HG02938 (cell line): ENCODE data around the gene EPHA8.

Experiments used
- ATAC-seq: cut with Tn5 transposase; IDR thresholded peaks from one replicate; pipeline ENCODE4 v1.9.1; 2021; ENCODE audit warnings: mild to moderate bottlenecking, moderate library complexity; ENCODE audit not compliant: unreplicated experiment

The EPHA8 gene

DNA sequence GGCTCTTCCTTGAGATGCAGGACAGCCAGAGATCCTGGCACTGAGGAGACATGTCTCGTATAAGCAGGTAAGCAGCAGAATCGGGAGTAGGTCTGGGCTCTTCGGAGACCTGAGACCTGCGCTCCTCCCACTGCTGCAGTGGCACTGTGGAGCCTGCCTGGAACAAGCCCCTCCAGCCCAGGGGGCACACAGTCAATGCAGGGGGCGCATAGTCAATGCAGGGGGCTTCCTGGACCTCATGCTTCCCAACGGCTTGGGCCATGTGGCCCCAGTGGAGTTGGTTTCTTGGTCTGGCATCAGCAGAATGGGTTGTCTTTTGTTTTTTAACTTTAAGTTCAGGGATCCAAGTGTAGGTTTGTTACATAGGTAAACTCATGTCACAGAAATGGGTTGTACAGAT is 27.9 kb upstream of the EPHA8 start:
- ATAC-seq = no peak

GRCh38 chr1:22536506-22536905 is 26.8 kb upstream of the EPHA8 start:
- ATAC-seq = no peak

- no peak for ATAC-seq
Observed at GRCh38 chr1:22537441-22538139, 25.7 kb upstream of the EPHA8 start.

DNA sequence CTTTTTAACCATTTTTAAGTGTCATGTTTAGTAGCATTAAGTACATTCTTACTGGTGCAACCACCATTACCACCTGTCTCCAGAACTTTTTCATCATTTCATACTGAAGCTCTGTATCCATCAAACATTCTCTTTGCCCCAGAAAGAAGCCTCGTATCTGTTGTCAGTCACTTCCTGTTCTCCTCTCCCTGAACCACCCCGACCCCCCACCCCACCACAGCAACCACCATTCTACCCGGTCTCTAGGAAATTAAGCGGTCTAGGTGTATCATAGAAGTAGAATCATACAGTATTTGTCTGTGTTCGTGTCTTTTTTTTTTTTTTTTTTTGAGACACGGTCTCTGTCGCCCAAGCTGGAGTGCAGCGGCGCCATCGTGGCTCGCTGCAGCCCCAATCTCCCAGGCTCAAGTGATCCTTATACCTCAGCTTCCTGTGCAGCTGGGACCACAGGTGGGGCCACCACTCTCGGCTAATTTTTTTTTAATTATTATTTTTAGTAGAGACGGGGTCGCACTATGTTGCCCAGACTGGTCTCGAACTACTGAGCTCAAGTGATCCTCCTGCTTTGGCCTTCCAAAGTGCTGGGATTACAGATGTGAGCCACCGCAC is 23.7 kb upstream of the EPHA8 start:
- no peak for ATAC-seq

GRCh38 chr1:22540337-22540736 is 23.0 kb upstream of the EPHA8 start:
- no peak for ATAC-seq

- ATAC-seq = no peak
Observed at GRCh38 chr1:22542886-22543285, 20.4 kb upstream of the EPHA8 start.

DNA sequence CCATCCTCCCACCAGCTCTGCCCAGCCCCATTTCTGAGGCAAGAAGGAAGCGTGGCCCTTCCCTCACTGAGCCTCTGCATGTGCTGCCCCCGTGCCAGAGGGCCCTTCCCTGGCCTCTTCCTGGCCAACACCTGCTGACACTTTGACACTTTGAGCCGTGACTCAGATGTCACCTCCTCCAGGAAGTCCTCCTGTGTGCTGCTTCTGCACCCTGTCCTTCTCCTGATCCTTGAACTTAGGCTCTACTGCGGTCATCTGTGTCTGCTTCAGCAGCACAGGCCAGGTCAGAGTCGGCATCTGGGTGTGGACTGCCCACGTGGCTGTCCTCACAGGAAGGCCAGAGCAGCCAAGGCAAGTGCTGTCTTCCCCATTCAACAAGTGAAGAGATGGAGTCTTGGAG is 19.6 kb upstream of the EPHA8 start:
- ATAC-seq = no peak

GRCh38 chr1:22544606-22545005 is 18.7 kb upstream of the EPHA8 start:
- no peak for ATAC-seq

DNA sequence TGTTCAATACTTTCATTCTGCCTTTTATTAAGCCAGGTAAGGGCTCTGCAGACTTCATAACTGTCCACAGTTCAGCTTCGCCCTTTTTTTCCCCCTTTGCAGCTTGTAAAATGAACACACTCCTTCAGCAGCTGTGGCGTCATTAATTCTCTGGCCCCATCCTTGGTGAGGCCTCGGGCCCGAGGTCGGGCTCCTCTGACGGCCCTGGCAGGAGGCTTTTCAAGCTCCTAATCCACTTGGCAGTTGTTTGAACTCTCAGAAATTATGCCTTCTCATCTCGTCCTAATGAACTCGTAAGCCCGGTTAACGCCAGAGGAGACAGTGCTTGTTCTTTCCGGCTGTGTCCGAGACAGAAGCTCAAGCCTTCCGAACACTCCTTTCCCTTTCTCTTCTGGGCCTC is 18.1 kb upstream of the EPHA8 start:
- no peak for ATAC-seq

- no peak for ATAC-seq
Observed at GRCh38 chr1:22547186-22547817, 16.0 kb upstream of the EPHA8 start.

DNA sequence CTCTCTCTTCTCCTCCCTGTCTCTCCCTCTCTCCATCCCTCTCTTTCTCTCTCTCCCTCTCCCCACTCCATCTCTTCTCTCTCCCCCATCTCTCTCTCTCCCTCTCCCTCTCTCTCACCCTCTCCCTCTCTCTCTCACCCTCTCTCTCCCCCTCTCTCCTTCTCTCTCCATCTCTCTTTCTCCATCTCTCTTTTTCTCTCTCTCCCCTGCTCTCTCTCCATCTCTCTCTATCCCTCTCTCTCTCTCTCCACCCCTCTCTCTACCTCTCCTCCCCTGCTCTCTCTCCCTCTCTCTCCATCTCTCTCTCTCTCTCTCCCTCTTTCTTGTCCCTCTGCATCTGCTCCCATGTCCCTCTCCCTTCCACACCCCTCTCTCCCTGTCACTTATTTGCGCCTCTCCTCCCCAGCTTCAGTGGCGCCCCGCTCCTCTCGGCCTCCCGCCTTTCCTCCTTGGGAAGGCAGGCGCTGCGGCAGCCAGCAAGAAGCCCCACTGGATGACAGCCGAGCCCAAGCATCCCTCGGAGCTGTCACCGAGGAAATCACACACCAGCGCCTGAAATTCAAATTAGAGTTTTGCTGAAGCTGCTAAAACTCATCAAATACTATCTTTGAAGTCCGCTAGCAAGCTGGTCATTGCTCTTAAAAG is 15.3 kb upstream of the EPHA8 start:
- ATAC-seq = no peak

GRCh38 chr1:22550021-22550420 is 13.3 kb upstream of the EPHA8 start:
- no peak for ATAC-seq

- ATAC-seq = no peak
Observed at GRCh38 chr1:22551591-22551990, 11.7 kb upstream of the EPHA8 start.

GRCh38 chr1:22552021-22552420 is 11.3 kb upstream of the EPHA8 start:
- no peak for ATAC-seq

DNA sequence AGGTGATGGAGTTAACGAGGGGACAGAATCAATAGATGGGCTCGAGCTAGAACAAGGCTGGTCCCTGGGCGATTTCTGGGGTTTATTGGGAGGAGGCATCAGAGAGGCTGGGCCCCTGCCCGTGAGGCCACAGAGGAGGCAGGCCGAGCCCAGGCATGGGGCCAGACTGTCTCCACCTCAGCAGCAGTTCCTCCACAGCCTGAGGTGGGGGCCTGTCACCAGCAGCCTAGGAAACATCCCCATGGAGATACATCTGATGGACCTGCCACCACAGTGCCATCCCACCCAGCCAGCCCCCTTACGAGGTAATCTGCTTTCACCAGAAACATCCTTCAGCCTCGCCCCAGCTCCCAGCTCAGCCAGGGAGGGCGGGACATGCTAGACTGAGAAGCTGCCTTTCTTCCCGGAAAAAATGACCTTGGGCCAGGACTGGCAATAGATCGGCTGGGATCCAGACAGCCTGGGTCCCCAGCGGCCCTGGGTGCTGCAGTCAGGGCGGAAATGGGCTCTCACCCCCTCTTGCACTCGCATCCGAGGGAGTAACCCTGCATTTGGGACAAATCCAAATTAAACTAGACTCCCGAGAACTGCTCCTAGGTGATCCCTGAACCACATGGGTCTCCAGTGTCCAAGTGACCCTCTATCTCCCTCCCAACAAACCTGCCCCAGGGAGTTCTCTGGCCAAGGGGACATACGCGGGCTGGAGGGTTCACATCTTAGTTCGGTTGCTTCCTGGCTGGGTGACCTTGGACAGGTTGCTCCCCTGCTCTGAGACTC is 10.0 kb upstream of the EPHA8 start:
- ATAC-seq = no peak

DNA sequence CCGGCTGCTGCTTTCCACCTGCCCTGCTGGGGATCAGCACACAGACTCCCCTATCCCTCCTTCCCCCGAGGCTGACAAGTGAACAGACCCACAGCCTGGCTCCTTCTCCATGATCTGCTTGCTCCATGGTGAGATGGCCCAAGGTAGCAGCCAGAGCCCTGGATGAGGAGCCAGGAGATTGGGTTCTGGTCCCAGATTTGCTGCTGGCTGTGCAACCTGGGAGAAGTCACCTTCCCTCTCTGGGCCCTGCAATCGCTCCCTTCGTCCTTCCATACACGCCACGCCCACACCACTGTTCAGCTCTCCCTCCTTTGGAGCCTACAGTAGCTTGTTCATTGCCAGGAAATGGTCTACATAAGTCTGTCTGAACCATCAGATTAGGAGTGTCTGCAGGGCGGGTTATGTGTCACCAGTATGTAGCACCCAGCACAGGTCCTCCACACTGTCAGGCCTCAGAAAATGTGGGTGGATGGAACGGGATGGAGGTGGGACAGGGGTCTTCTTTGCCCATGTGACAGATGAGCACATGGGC is 9.2 kb upstream of the EPHA8 start:
- ATAC-seq = no peak

DNA sequence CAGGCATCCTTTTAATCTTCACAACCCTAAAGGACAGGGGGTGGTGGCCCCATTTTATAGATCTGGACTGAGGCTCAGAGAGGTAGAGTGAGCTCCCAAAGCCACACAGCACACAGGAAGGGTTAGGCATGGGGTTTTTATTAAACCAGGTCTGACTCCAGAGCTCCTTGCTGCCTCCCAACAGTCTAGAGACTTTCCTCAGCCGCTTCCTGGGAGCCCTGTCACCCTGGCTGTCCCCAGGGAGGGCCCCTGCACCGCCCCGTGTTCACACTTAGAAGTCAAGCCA is 8.0 kb upstream of the EPHA8 start:
- no peak for ATAC-seq

GRCh38 chr1:22556391-22557104 is 6.7 kb upstream of the EPHA8 start:
- no peak for ATAC-seq

DNA sequence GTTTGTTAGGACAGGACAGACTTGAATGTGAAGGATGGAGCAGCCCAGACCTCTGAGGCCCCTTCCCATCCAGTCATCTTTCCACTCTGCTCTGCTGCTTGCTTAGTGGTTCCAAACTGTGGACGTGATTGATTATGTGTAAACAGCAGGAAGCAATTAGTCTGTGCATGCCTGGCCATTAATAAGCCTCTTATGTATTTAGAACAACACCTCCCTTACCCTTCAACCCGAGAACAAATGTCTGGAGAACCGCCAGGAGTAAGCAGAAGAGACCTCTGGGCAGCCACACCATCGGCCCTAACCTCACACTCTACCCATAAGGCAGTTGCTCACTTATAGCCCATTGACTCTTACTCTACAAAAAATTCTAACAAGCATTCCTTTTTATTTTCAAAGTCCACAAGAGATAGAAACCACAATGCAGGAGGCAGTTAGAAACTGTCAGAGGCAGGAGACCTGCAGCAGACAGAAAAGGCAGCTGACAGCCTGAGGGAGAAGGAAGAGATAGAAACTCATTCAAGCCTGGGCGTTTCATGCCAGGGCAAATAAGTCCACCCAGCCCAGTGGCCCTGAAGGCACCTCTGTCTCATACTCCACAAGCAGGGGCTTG is 5.8 kb upstream of the EPHA8 start:
- ATAC-seq = no peak
